Right lobe of liver (tissue), 4 donors: ENCODE data around the gene C10orf67.

ENCODE experiments used
- POLR2A ChIP-seq: fragments of 450-650 bp; IDR thresholded peaks from one replicate; pipeline ENCODE4 v1.6.1; 2017; ENCODE audit warnings: antibody characterized with exemption, mild to moderate bottlenecking
- TF ChIP-seq, protein P1 (sequence below), 4 donors: fragments of 200-600 bp in 3 of 4; fragments of 450-650 bp in 1 of 4; IDR thresholded peaks; one replicate each; pipeline versions ENCODE4 v1.5.1 to v1.8.0; 2016 to 2022; ENCODE audit warnings: antibody characterized with exemption in 4 of 4, mild to moderate bottlenecking in 2 of 4
- donor health status: DM: no; HTN: no; CAD: no.
- donor health status: DM: no; HTN: no; CAD: no.
- donor health status: DM: no; HTN: yes; CAD: no.

DNA sequence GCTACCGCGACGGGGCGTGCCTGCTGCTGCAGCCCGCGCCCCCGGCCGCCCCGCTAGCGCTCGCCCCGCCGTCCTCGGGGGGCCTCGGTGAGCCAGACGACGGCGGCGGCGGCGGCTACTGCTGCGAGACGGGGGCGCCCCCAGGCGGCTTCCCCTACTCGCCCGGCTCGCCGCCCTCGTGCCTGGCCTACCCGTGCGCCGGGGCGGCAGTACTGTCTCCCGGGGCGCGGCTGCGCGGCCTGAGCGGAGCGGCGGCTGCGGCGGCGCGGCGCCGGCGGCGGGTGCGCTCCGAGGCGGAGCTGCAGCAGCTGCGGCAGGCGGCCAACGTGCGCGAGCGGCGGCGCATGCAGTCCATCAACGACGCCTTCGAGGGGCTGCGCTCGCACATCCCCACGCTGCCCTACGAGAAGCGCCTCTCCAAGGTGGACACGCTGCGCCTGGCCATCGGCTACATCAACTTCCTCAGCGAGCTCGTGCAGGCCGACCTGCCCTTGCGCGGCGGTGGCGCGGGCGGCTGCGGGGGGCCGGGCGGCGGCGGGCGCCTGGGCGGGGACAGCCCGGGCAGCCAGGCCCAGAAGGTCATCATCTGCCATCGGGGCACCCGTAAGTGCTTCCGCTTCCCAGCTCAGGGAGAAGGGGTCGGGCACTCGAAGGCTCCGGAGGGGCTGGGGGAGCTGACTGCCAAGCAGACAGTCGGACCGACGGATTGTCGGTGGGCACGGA is 151.7 kb downstream of the C10orf67 start:
- TF ChIP-seq, protein P1, sequence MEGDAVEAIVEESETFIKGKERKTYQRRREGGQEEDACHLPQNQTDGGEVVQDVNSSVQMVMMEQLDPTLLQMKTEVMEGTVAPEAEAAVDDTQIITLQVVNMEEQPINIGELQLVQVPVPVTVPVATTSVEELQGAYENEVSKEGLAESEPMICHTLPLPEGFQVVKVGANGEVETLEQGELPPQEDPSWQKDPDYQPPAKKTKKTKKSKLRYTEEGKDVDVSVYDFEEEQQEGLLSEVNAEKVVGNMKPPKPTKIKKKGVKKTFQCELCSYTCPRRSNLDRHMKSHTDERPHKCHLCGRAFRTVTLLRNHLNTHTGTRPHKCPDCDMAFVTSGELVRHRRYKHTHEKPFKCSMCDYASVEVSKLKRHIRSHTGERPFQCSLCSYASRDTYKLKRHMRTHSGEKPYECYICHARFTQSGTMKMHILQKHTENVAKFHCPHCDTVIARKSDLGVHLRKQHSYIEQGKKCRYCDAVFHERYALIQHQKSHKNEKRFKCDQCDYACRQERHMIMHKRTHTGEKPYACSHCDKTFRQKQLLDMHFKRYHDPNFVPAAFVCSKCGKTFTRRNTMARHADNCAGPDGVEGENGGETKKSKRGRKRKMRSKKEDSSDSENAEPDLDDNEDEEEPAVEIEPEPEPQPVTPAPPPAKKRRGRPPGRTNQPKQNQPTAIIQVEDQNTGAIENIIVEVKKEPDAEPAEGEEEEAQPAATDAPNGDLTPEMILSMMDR (IDR thresholded peaks at IDR 0.05): no peak
- no peak for TF ChIP-seq POLR2A
